K562 (cell line): ENCODE data around the gene UNKL. TPM values are rescaled to one million over a fixed set of nuclear protein-coding genes. Genes with fewer than 3 reads are reported as not detected.

Experiments
- ATF4 ChIP-seq: fragments of 450-650 bp; formaldehyde crosslinking; IDR thresholded peaks from 2 replicates; pipeline ENCODE4 v1.4.0; 2022; ENCODE audit warnings: mild to moderate bottlenecking, moderate library complexity
- BRD9 ChIP-seq: fragments of 450-650 bp; IDR thresholded peaks from 2 replicates; pipeline ENCODE4 v1.6.1; 2018; ENCODE audit warnings: low read depth; ENCODE audit not compliant: partially characterized antibody
- DACH1 ChIP-seq: fragments of 450-650 bp; IDR thresholded peaks from 2 replicates; pipeline ENCODE4 v1.6.1; 2018; ENCODE audit not compliant: partially characterized antibody
- ELF2 ChIP-seq: fragments of 250-450 bp; sonication (Bioruptor Pico); IDR thresholded peaks from 2 replicates; pipeline ENCODE4 v1.5.0; 2021; ENCODE audit warnings: mild to moderate bottlenecking
- ERF ChIP-seq: fragments of 450-650 bp; formaldehyde crosslinking; IDR thresholded peaks from 2 replicates; pipeline ENCODE4 v1.4.0; 2020; ENCODE audit warnings: mild to moderate bottlenecking, mixed read lengths
- ESRRA ChIP-seq: fragments of 450-650 bp; IDR thresholded peaks from 2 replicates; pipeline ENCODE4 v1.6.1; 2014; ENCODE audit warnings: low read depth, mild to moderate bottlenecking, moderate library complexity, borderline replicate concordance
- EWSR1 ChIP-seq: fragments of 450-650 bp; IDR thresholded peaks from 2 replicates; pipeline ENCODE4 v1.6.1; 2018; ENCODE audit warnings: borderline replicate concordance, mild to moderate bottlenecking, low read depth, moderate library complexity; ENCODE audit not compliant: partially characterized antibody
- GTF2A2 ChIP-seq: IDR thresholded peaks from 2 replicates; pipeline ENCODE4 v1.6.1; 2016; ENCODE audit warnings: mild to moderate bottlenecking, missing genetic modification characterization, missing compliant biosample characterization
- HLTF ChIP-seq: fragments of 450-650 bp; IDR thresholded peaks from 2 replicates; pipeline ENCODE4 v1.6.1; 2016
- HMG20A ChIP-seq: fragments of 450-650 bp; formaldehyde crosslinking; conservative IDR thresholded peaks from 2 replicates; pipeline ENCODE4 v1.4.0; 2020; ENCODE audit warnings: mild to moderate bottlenecking, mixed read lengths
- HNRNPL ChIP-seq: fragments of 200-400 bp; formaldehyde crosslinking; IDR thresholded peaks from 2 replicates; pipeline ENCODE4 v1.6.1; 2017; ENCODE audit warnings: low read depth, mild to moderate bottlenecking, low read length
- MEF2D ChIP-seq: conservative IDR thresholded peaks from 2 replicates; pipeline ENCODE4 v1.6.1; 2016; ENCODE audit warnings: low read depth, missing genetic modification characterization, missing compliant biosample characterization
- MYNN ChIP-seq, 2 experiments: sonication (generic); formaldehyde crosslinking in 1 of 2; IDR thresholded peaks; 2 replicates each; pipeline versions ENCODE4 v1.5.0 to v1.6.1; 2016 to 2020; ENCODE audit warnings: antibody characterized with exemption in 1 of 2, missing genetic modification reagents in 1 of 2
- NCOR1 ChIP-seq: fragments of 450-650 bp; IDR thresholded peaks from 2 replicates; pipeline ENCODE4 v1.6.1; 2016; ENCODE audit warnings: mild to moderate bottlenecking, moderate library complexity
- NFRKB ChIP-seq: fragments of 450-650 bp; IDR thresholded peaks from 2 replicates; pipeline ENCODE4 v1.6.1; 2016; ENCODE audit warnings: low read depth
- PATZ1 ChIP-seq: fragments of 250-450 bp; sonication (Bioruptor Pico); IDR thresholded peaks from 2 replicates; pipeline ENCODE4 v1.5.0; 2020; ENCODE audit warnings: mild to moderate bottlenecking, borderline replicate concordance
- PCBP2 ChIP-seq: fragments of 200-400 bp; formaldehyde crosslinking; IDR thresholded peaks from 2 replicates; pipeline ENCODE4 v1.6.1; 2018; ENCODE audit warnings: low read length, low read depth, mild to moderate bottlenecking, moderate library complexity; ENCODE audit not compliant: poor library complexity, severe bottlenecking
- PKNOX1 ChIP-seq: fragments of 450-650 bp; IDR thresholded peaks from 2 replicates; pipeline ENCODE4 v1.6.1; 2016
- SMAD1 ChIP-seq: fragments of 150-350 bp; IDR thresholded peaks from 2 replicates; pipeline ENCODE4 v1.6.1; 2014; ENCODE audit warnings: low read length, low read depth; ENCODE audit not compliant: partially characterized antibody
- TGIF2 ChIP-seq: sonication (generic); formaldehyde crosslinking; IDR thresholded peaks from 2 replicates; pipeline ENCODE4 v1.8.1; 2022; ENCODE audit warnings: mild to moderate bottlenecking, missing genetic modification reagents, moderate library complexity
- ZKSCAN3 ChIP-seq: fragments of 250-450 bp; sonication (Bioruptor Pico); IDR thresholded peaks from 2 replicates; pipeline ENCODE4 v1.4.0; 2020
- ZNF143 ChIP-seq: sonication (generic); formaldehyde crosslinking; IDR thresholded peaks from 2 replicates; pipeline ENCODE4 v1.9.0; 2022; ENCODE audit warnings: mild to moderate bottlenecking, missing genetic modification reagents
- ZNF146 ChIP-seq: IDR thresholded peaks from one replicate; pipeline ENCODE4 v1.6.1; 2018; ENCODE audit warnings: missing compliant biosample characterization; ENCODE audit not compliant: unreplicated experiment
- ZNF316 ChIP-seq: fragments of 450-650 bp; IDR thresholded peaks from 2 replicates; pipeline ENCODE4 v1.6.1; 2016
- ZNF41 ChIP-seq: fragments of 250-450 bp; sonication (Bioruptor Pico); conservative IDR thresholded peaks from 2 replicates; pipeline ENCODE4 v1.4.0; 2020; ENCODE audit warnings: mild to moderate bottlenecking
- ZSCAN32 ChIP-seq: fragments of 450-650 bp; formaldehyde crosslinking; IDR thresholded peaks from 2 replicates; pipeline ENCODE4 v1.4.0; 2020; ENCODE audit warnings: mild to moderate bottlenecking, moderate library complexity
- polyA plus RNA-seq, 8 experiments: library from polyadenylated mRNA; depleted of rRNA in 4 of 8; stranded (reverse) in 5 of 8; unstranded in 3 of 8; fragments of >200 nt; fragmentation: Nextera tagmentation in 2 of 8; fragmentation: Illumina TruSeq in 1 of 8; extraction: Ambion mirVana in 2 of 8; extraction: Trizol in 1 of 8; gene quantifications; 2 replicates each; pipeline versions ENCODE4 v1.2.1 to v1.2.3, GENCODE V29; 2011 to 2014; ENCODE audit warnings: inconsistent platforms in 1 of 8, missing spikeins in 1 of 8
- total RNA-seq, 7 experiments: library from RNA; depleted of rRNA in 6 of 7; stranded (reverse); fragments of >200 nt in 6 of 7; fragmentation: Illumina TruSeq in 2 of 7; extraction: Trizol in 2 of 7; gene quantifications; 2 replicates each; pipeline versions ENCODE4 v1.2.1 to v1.2.3, GENCODE V29; 2011 to 2021; ENCODE audit warnings: low replicate concordance in 1 of 7

Gene UNKL
- total and polyA plus RNA-seq, 9 of the 15 experiments (the other 6 are each of a cell fraction or from before 2014, with no cell fraction given), result 0.37 to 30.2 (median 5.1) TPM

- no peak for TF ChIP-seq ATF4 (CRISPR knock-in tag)
- TF ChIP-seq MYNN (IDR thresholded peaks at IDR 0.05), result no peak
- no peak for TF ChIP-seq MYNN (CRISPR knock-in tag; IDR thresholded peaks at IDR 0.05)
- no peak for TF ChIP-seq ZKSCAN3 (CRISPR knock-in tag)
- no peak for TF ChIP-seq ERF (CRISPR knock-in tag)
- no peak for TF ChIP-seq MEF2D (tag)
- TF ChIP-seq NFRKB, result 0 out of 2 replicates have a peak, but pooled peaks have one; percentile 50
- TF ChIP-seq ZSCAN32 (CRISPR knock-in tag), result no peak
- TF ChIP-seq ZNF146, result no peak
- no peak for TF ChIP-seq ZNF41 (CRISPR knock-in tag)
- no peak for TF ChIP-seq HMG20A (CRISPR knock-in tag)
- no peak for TF ChIP-seq BRD9
- peak; percentile 17 for TF ChIP-seq SMAD1
- TF ChIP-seq ELF2 (CRISPR knock-in tag), result no peak
- no peak for TF ChIP-seq HNRNPL
- TF ChIP-seq HLTF, result no peak
- no peak for TF ChIP-seq ZNF316
- peak; percentile 62 for TF ChIP-seq PKNOX1
- TF ChIP-seq TGIF2 (CRISPR knock-in tag), result no peak
- TF ChIP-seq GTF2A2 (tag), result no peak
- TF ChIP-seq DACH1, result no peak
- TF ChIP-seq ESRRA, result peak; percentile 8; the same call in 1 of the 2 replicates
- TF ChIP-seq PATZ1 (CRISPR knock-in tag), result no peak
- TF ChIP-seq PCBP2, result no peak
- TF ChIP-seq ZNF143 (CRISPR knock-in tag), result no peak
- TF ChIP-seq NCOR1, result no peak
- no peak for TF ChIP-seq EWSR1
- TF ChIP-seq, all 486 proteins: peak for 65
Measured at GRCh38 chr16:1331712-1332617, 82.5 kb downstream of the UNKL start (continued).
